Neuron (in vitro differentiated cells): Measurements from ENCODE around the gene TBC1D24.
A peak's percentile ranks its signal among the peaks of the same experiment; 100 is the strongest.

Source experiments
- H2AFZ ChIP-seq: one replicate; pipeline ENCODE4 v1.6.1; 2013; ENCODE audit warnings: low read depth, mild to moderate bottlenecking, inconsistent platforms, low read length, moderate library complexity
- H3K27me3 ChIP-seq: one replicate; pipeline ENCODE4 v1.6.1; 2013; ENCODE audit warnings: low read length; ENCODE audit not compliant: insufficient read depth
- H3K36me3 ChIP-seq: one replicate; pipeline ENCODE4 v1.6.1; 2013; ENCODE audit warnings: low read length; ENCODE audit not compliant: insufficient read depth
- H3K4me1 ChIP-seq: one replicate; pipeline ENCODE4 v1.6.1; 2013; ENCODE audit warnings: low read length; ENCODE audit not compliant: insufficient read depth
- H3K4me3 ChIP-seq: 2 replicates; pipeline ENCODE4 v1.5.1; 2013; ENCODE audit warnings: mild to moderate bottlenecking, low read length, moderate library complexity
- H3K9me3 ChIP-seq: one replicate; pipeline ENCODE4 v1.6.1; 2013; ENCODE audit warnings: low read length

Gene TBC1D24

GRCh38 chr16:2456551-2457153, 18.3 kb upstream of the TBC1D24 start:
- H3K4me3 ChIP-seq, result no peak overlapping the region
- peaks cover 55% of the 10 kb centered on the region for H3K36me3 ChIP-seq
- no peaks in the 10 kb centered on the region for H3K9me3 ChIP-seq
- peaks cover 12% of the 10 kb centered on the region for H3K4me1 ChIP-seq
- H2AFZ ChIP-seq, result no peak overlapping the region
- H3K27me3 ChIP-seq, result no peaks in the 10 kb centered on the region

DNA sequence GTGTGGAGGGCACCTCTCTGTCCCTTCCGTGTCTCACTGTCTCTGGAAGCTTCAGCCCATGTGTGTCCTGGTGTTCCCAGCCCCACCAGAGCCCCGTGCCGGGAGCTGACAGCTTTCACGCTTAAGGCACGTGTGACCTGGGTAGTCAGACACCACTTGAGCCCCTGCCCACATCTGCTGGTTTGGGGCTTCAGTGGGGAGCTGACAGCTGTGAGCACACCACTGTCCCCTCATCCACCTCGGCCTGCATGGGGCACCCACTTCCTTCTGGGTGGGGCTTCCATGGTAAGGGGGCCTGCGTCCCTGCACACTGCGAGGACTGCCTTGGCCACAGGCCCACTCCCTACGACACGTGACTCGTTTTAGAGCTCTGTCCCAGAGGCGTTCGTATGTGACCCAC, 17.7 kb upstream of the TBC1D24 start:
- Histone ChIP-seq H3K36me3 (peaks cover 49% of the 10 kb centered on the region), H3K4me3 (no peak overlapping the region), H3K27me3 (no peaks in the 10 kb centered on the region), H2AFZ (no peak overlapping the region), H3K4me1 (peaks cover 12% of the 10 kb centered on the region), H3K9me3 (no peaks in the 10 kb centered on the region)

- Histone ChIP-seq H2AFZ (no peak overlapping the region), H3K36me3 (peaks cover 46% of the 10 kb centered on the region), H3K4me1 (peaks cover 12% of the 10 kb centered on the region), H3K9me3 (no peaks in the 10 kb centered on the region), H3K4me3 (no peak overlapping the region), H3K27me3 (no peaks in the 10 kb centered on the region)
These were observed 17.0 kb upstream of the TBC1D24 start for GRCh38 chr16:2457946-2458345.

GRCh38 chr16:2458887-2459646, 15.9 kb upstream of the TBC1D24 start:
- H3K4me3 ChIP-seq, result peak overlapping the region; percentile 50
- H3K9me3 ChIP-seq, result no peaks in the 10 kb centered on the region
- peaks cover 35% of the 10 kb centered on the region for H3K36me3 ChIP-seq
- H3K4me1 ChIP-seq, result peaks cover 12% of the 10 kb centered on the region
- H2AFZ ChIP-seq, result peak overlapping the region; percentile 31
- H3K27me3 ChIP-seq, result no peaks in the 10 kb centered on the region

GRCh38 chr16:2459647-2460390, 15.1 kb upstream of the TBC1D24 start, which contains the start of gene TEDC2:
Gene TEDC2 (plus strand): TSS chr16:2460109. CDS start chr16:2460145, 36 bp downstream.
- H2AFZ ChIP-seq, result peak within 1 kb of the TSS; percentile 31
- H3K4me3 ChIP-seq, result peak within 1 kb of the TSS; percentile 50
- H3K36me3 ChIP-seq, result peaks cover 30% of the 10 kb centered on the region

DNA sequence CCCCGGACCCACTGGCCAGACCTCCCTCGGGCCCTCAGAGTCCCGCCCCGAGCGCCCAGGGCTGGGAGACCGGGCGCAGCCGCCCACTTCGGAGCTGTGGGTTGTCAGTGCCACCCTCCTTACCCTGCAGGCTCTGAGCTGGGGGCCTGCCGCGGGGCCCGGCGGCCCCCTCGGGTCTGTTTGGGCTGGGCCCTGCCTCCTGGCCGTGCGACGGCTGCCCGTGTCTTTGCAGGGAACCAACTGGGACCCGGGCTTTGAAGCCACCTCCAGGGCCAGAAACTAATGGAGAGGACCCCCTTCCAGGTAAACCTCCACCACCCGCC, 14.6 kb upstream of the TBC1D24 start:
- H3K9me3 ChIP-seq, result no peaks in the 10 kb centered on the region
- H3K4me1 ChIP-seq, result peaks cover 12% of the 10 kb centered on the region
- peak overlapping the region; percentile 50 for H3K4me3 ChIP-seq
- H3K27me3 ChIP-seq, result no peaks in the 10 kb centered on the region
- peak overlapping the region; percentile 31 for H2AFZ ChIP-seq
- peaks cover 28% of the 10 kb centered on the region for H3K36me3 ChIP-seq

More at GRCh38 chr16:2459647-2460390, 15.1 kb upstream of the TBC1D24 start, which contains the start of gene TEDC2:
- Histone ChIP-seq H3K4me1 (peaks cover 12% of the 10 kb centered on the region), H3K9me3 (no peaks in the 10 kb centered on the region), H3K27me3 (no peaks in the 10 kb centered on the region)

DNA sequence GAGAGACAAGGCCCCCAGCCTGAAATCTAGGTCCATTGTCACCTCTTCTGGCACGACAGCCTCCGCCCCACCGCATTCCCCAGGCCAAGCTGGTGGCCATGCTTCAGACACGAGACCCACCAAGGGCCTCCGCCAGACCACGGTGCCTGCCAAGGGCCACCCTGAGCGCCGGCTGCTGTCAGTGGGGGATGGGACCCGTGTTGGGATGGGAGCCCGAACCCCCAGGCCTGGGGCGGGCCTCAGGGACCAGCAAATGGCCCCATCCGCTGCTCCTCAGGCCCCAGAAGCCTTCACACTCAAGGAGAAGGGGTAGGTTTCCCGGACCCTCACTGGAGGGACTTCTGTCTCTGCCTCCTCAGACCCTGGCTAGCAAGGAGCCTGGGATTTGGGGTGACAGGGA, 14.0 kb upstream of the TBC1D24 start:
- peaks cover 24% of the 10 kb centered on the region for H3K36me3 ChIP-seq
- no peak overlapping the region for H2AFZ ChIP-seq
- peaks cover 12% of the 10 kb centered on the region for H3K4me1 ChIP-seq
- peak overlapping the region; percentile 50 for H3K4me3 ChIP-seq
- H3K9me3 ChIP-seq, result no peaks in the 10 kb centered on the region
- H3K27me3 ChIP-seq, result no peaks in the 10 kb centered on the region

DNA sequence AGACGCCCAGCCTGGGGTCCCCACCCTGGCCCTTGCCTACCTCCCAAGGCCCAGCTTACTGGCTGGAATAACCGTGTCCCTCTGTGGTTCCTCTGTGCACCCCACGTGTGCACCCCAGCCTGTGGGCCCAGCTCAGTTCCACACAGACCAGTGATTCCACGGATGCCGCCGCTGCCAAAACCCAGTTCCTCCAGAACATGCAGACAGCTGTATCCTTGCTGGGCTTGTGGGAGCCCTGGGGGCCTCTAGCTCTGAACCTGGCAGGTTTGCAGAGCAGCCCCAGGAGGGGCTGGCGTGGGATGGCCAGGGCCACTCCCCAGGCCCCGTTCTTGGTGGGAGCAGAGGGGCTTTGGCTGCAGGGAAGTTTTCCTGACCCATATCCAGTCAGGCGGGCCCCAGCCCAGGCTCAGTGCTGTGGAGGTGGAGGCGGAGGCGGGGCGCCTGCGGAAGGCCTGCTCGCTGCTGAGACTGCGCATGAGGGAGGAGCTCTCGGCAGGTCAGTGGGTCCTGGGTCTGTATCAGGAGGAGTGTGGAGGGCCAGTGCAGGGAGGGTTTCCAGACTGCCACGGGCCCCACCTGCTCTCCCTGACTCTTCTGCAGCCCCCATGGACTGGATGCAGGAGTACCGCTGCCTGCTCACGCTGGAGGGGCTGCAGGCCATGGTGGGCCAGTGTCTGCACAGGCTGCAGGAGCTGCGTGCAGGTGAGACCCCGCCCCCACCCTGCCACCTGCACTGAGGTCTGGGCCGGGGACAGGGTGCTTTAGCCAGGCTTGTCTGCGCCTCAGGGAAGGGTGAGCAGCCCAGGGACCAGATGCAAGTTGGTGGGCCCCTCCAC, 12.7 kb upstream of the TBC1D24 start:
- H3K4me1 ChIP-seq, result peaks cover 12% of the 10 kb centered on the region
- no peak overlapping the region for H3K4me3 ChIP-seq
- no peak overlapping the region for H2AFZ ChIP-seq
- H3K9me3 ChIP-seq, result no peaks in the 10 kb centered on the region
- peaks cover 12% of the 10 kb centered on the region for H3K36me3 ChIP-seq
- H3K27me3 ChIP-seq, result no peaks in the 10 kb centered on the region

GRCh38 chr16:2464333-2464732, 10.6 kb upstream of the TBC1D24 start:
- no peak overlapping the region for H3K4me3 ChIP-seq
- H2AFZ ChIP-seq, result no peak overlapping the region
- H3K27me3 ChIP-seq, result no peaks in the 10 kb centered on the region
- peaks cover 20% of the 10 kb centered on the region for H3K4me1 ChIP-seq
- H3K9me3 ChIP-seq, result no peaks in the 10 kb centered on the region
- peaks cover 9% of the 10 kb centered on the region for H3K36me3 ChIP-seq

DNA sequence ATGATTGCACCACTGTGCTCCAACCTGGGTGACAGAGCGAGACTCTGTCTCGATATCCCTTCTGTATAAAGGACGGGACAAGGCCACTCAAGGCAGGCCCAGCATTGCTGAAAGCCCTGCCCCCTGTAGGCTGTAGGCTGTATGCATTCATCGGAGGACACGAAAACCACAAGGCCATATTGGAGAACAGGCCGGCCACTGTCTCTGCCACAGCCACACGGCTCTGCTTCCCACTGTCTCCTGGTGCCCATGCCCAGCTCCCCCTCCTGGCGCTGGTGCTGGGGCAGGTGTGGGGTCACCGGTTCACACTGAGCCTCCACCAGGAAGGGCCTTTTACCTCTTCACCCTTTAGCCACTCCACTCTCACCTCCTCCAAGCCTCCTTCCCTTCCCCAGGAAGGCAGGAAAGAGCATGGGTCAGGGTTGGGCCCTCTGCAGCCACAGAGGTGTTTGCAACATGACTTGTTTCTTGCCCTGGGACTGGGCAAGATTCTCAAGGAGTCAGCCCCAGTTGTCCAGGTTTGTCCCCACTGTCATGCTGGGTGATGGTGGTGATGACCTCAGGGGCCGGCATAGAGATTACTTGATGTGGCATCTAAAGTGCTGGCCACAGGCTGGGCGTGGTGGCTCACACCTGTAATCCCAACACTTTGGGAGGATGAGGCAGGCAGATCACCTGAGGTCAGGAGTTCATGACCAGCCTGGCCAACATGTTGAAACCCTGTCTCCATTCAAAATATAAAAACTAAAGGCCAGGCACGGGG, 9.1 kb upstream of the TBC1D24 start:
- peaks cover 9% of the 10 kb centered on the region for H3K36me3 ChIP-seq
- H3K9me3 ChIP-seq, result no peaks in the 10 kb centered on the region
- no peak overlapping the region for H2AFZ ChIP-seq
- no peaks in the 10 kb centered on the region for H3K27me3 ChIP-seq
- H3K4me1 ChIP-seq, result peaks cover 27% of the 10 kb centered on the region
- no peak overlapping the region for H3K4me3 ChIP-seq

GRCh38 chr16:2466667-2467527, 8.0 kb upstream of the TBC1D24 start:
- Histone ChIP-seq H3K4me1 (peaks cover 31% of the 10 kb centered on the region), H3K27me3 (no peaks in the 10 kb centered on the region), H3K9me3 (no peaks in the 10 kb centered on the region), H2AFZ (no peak overlapping the region), H3K36me3 (peaks cover 3% of the 10 kb centered on the region), H3K4me3 (no peak overlapping the region)
